ENCODE data around the gene CCDC157.

Gene CCDC157

DNA sequence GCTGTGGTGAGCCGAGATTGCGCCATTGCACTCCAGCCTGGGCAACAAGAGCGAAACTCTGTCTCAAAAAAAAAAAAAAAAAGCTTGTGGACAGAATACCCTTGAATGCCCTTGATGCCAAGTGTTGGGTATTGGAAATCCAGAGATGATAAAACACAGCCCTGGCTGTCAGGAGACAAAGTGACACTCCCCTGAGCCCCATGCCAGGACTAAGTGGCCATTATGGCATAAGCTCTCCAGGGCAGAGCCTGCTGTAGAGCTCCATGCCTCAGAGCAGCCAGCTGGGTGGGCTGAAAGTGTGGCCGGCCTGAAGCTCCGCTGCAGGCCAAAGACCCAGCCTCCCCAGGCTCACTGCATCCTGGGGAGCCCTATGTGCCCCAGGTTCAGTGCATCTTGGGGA, 25.5 kb downstream of the CCDC157 start:
- TF ChIP-seq RAD21 (IDR thresholded peaks at IDR 0.05; ENCODE audit: low read depth) (no peak), YY1 (IDR thresholded peaks at IDR 0.05; ENCODE audit: low read depth) (no peak), TCF12 (IDR thresholded peaks at IDR 0.05; ENCODE audit: low read depth) (no peak), EGR1 (IDR thresholded peaks at IDR 0.05) (no peak), ZBTB7A (IDR thresholded peaks at IDR 0.05; ENCODE audit: low read depth) (no peak), TEAD4 (IDR thresholded peaks at IDR 0.05) (no peak), TAF1 (IDR thresholded peaks at IDR 0.05; ENCODE audit: low read depth) (no peak), MAX (IDR thresholded peaks at IDR 0.05) (no peak), FOXM1 (IDR thresholded peaks at IDR 0.05; ENCODE audit: borderline replicate concordance, low read depth) (no peak), NFIC (IDR thresholded peaks at IDR 0.05) (no peak), CEBPB (IDR thresholded peaks at IDR 0.05) (no peak)
- TF ChIP-seq, protein P1, sequence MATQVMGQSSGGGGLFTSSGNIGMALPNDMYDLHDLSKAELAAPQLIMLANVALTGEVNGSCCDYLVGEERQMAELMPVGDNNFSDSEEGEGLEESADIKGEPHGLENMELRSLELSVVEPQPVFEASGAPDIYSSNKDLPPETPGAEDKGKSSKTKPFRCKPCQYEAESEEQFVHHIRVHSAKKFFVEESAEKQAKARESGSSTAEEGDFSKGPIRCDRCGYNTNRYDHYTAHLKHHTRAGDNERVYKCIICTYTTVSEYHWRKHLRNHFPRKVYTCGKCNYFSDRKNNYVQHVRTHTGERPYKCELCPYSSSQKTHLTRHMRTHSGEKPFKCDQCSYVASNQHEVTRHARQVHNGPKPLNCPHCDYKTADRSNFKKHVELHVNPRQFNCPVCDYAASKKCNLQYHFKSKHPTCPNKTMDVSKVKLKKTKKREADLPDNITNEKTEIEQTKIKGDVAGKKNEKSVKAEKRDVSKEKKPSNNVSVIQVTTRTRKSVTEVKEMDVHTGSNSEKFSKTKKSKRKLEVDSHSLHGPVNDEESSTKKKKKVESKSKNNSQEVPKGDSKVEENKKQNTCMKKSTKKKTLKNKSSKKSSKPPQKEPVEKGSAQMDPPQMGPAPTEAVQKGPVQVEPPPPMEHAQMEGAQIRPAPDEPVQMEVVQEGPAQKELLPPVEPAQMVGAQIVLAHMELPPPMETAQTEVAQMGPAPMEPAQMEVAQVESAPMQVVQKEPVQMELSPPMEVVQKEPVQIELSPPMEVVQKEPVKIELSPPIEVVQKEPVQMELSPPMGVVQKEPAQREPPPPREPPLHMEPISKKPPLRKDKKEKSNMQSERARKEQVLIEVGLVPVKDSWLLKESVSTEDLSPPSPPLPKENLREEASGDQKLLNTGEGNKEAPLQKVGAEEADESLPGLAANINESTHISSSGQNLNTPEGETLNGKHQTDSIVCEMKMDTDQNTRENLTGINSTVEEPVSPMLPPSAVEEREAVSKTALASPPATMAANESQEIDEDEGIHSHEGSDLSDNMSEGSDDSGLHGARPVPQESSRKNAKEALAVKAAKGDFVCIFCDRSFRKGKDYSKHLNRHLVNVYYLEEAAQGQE (IDR thresholded peaks at IDR 0.05; ENCODE audit: low read depth), result no peak
- TF ChIP-seq, protein P2, sequence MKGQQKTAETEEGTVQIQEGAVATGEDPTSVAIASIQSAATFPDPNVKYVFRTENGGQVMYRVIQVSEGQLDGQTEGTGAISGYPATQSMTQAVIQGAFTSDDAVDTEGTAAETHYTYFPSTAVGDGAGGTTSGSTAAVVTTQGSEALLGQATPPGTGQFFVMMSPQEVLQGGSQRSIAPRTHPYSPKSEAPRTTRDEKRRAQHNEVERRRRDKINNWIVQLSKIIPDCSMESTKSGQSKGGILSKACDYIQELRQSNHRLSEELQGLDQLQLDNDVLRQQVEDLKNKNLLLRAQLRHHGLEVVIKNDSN (IDR thresholded peaks at IDR 0.05), result no peak

- TF ChIP-seq, protein P1 (IDR thresholded peaks at IDR 0.05; ENCODE audit: low read depth), result no peak
- TF ChIP-seq CEBPB (IDR thresholded peaks at IDR 0.05) (no peak), TCF12 (IDR thresholded peaks at IDR 0.05; ENCODE audit: low read depth) (no peak), YY1 (IDR thresholded peaks at IDR 0.05; ENCODE audit: low read depth) (no peak), TEAD4 (IDR thresholded peaks at IDR 0.05) (no peak), TAF1 (IDR thresholded peaks at IDR 0.05; ENCODE audit: low read depth) (no peak), EP300 (IDR thresholded peaks at IDR 0.05; ENCODE audit: borderline replicate concordance) (no peak), CREB1 (IDR thresholded peaks at IDR 0.05; ENCODE audit: low read depth) (no peak), FOXM1 (IDR thresholded peaks at IDR 0.05; ENCODE audit: borderline replicate concordance, low read depth) (no peak), NFIC (IDR thresholded peaks at IDR 0.05) (no peak), ZBTB7A (IDR thresholded peaks at IDR 0.05; ENCODE audit: low read depth) (no peak), RAD21 (IDR thresholded peaks at IDR 0.05; ENCODE audit: low read depth) (no peak), MAX (IDR thresholded peaks at IDR 0.05) (no peak)
- TF ChIP-seq, protein P2 (IDR thresholded peaks at IDR 0.05), result no peak
These were observed 26.3 kb downstream of the CCDC157 start for GRCh38 chr22:30383061-30383460.

GRCh38 chr22:30385942-30386341, 29.1 kb downstream of the CCDC157 start:
- TF ChIP-seq ZBTB7A (IDR thresholded peaks at IDR 0.05; ENCODE audit: low read depth) (no peak), RAD21 (IDR thresholded peaks at IDR 0.05; ENCODE audit: low read depth) (no peak), TAF1 (IDR thresholded peaks at IDR 0.05; ENCODE audit: low read depth) (no peak), EGR1 (IDR thresholded peaks at IDR 0.05) (no peak)
- TF ChIP-seq, protein P1 (IDR thresholded peaks at IDR 0.05; ENCODE audit: low read depth), result no peak
- TF ChIP-seq, protein P2 (IDR thresholded peaks at IDR 0.05), result no peak

- TF ChIP-seq MAX (IDR thresholded peaks at IDR 0.05) (no peak), RAD21 (IDR thresholded peaks at IDR 0.05; ENCODE audit: low read depth) (no peak), ZBTB7A (IDR thresholded peaks at IDR 0.05; ENCODE audit: low read depth) (no peak), FOXM1 (IDR thresholded peaks at IDR 0.05; ENCODE audit: borderline replicate concordance, low read depth) (no peak), EP300 (IDR thresholded peaks at IDR 0.05; ENCODE audit: borderline replicate concordance) (no peak), TCF12 (IDR thresholded peaks at IDR 0.05; ENCODE audit: low read depth) (no peak), YY1 (IDR thresholded peaks at IDR 0.05; ENCODE audit: low read depth) (no peak), EGR1 (IDR thresholded peaks at IDR 0.05) (no peak), CEBPB (IDR thresholded peaks at IDR 0.05) (no peak), NFIC (IDR thresholded peaks at IDR 0.05) (no peak), TEAD4 (IDR thresholded peaks at IDR 0.05) (no peak), TAF1 (IDR thresholded peaks at IDR 0.05; ENCODE audit: low read depth) (no peak), CREB1 (IDR thresholded peaks at IDR 0.05; ENCODE audit: low read depth) (no peak)
- TF ChIP-seq, protein P2 (IDR thresholded peaks at IDR 0.05), result no peak
- TF ChIP-seq, protein P1 (IDR thresholded peaks at IDR 0.05; ENCODE audit: low read depth), result no peak
These were observed 29.8 kb downstream of the CCDC157 start for GRCh38 chr22:30386608-30386959.
